B cell (primary cell): ENCODE measurements around the gene RGS7.
"Not testable (repeated sequence)": the region's sequence is repeated elsewhere in the genome, so short reads cannot be mapped to it uniquely, and the experiment has no call there.

Experiments
- EZH2 ChIP-seq: IDR thresholded peaks from 2 replicates; pipeline ENCODE4 v1.6.1; 2012; ENCODE audit warnings: borderline replicate concordance, low read depth, mild to moderate bottlenecking, moderate library complexity, low read length; ENCODE audit not compliant: insufficient read depth, poor library complexity, severe bottlenecking
- TF ChIP-seq, protein P1 (sequence below): fragments of 200-600 bp; IDR thresholded peaks from one replicate; pipeline ENCODE4 v1.8.0; 2022; ENCODE audit warnings: antibody characterized with exemption, mild to moderate bottlenecking

GRCh38 chr1:241224189-241224588 is 132.8 kb downstream of the RGS7 start:
- TF ChIP-seq EZH2 = not testable (repeated sequence)
- TF ChIP-seq, protein P1, sequence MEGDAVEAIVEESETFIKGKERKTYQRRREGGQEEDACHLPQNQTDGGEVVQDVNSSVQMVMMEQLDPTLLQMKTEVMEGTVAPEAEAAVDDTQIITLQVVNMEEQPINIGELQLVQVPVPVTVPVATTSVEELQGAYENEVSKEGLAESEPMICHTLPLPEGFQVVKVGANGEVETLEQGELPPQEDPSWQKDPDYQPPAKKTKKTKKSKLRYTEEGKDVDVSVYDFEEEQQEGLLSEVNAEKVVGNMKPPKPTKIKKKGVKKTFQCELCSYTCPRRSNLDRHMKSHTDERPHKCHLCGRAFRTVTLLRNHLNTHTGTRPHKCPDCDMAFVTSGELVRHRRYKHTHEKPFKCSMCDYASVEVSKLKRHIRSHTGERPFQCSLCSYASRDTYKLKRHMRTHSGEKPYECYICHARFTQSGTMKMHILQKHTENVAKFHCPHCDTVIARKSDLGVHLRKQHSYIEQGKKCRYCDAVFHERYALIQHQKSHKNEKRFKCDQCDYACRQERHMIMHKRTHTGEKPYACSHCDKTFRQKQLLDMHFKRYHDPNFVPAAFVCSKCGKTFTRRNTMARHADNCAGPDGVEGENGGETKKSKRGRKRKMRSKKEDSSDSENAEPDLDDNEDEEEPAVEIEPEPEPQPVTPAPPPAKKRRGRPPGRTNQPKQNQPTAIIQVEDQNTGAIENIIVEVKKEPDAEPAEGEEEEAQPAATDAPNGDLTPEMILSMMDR = not testable (repeated sequence)
